Vagina (tissue), 2 donors: Measurements from ENCODE around the gene SMIM32.

Source experiments
- CTCF ChIP-seq, 3 experiments: fragments of 450-650 bp in 2 of 3; fragments of 200-600 bp in 1 of 3; sonication (generic) in 1 of 3; IDR thresholded peaks; one replicate each; pipeline ENCODE4 v1.5.1; 2017 to 2019; ENCODE audit warnings: antibody characterized with exemption in 3 of 3, mild to moderate bottlenecking in 2 of 3, moderate library complexity in 2 of 3
- POLR2AphosphoS5 ChIP-seq, 2 donors: sonication (generic); formaldehyde crosslinking; IDR thresholded peaks; one replicate each; pipeline ENCODE4 v1.9.0; 2017; ENCODE audit warnings: antibody characterized with exemption in 2 of 2, mild to moderate bottlenecking in 2 of 2, low read depth in 1 of 2; ENCODE audit not compliant: insufficient read depth in 1 of 2

GRCh38 chr5:136212252-136212721 lies 19.3 kb upstream of the SMIM32 start:
- TF ChIP-seq POLR2AphosphoS5 (IDR thresholded peaks at IDR 0.05; ENCODE audit: insufficient read depth in 1 of 2, low read depth in 1 of 2) (no peak), CTCF (IDR thresholded peaks at IDR 0.05) (peak; percentile 84 to 88 (median 86))
